ENCODE measurements around the gene RFESD. TPM values are rescaled to one million over a fixed set of nuclear protein-coding genes. Genes with fewer than 3 reads are reported as not detected.
A peak's percentile ranks its signal among the peaks of the same experiment; 100 is the strongest.

Gene RFESD
- total and polyA plus RNA-seq, 2 of the 13 experiments (the other 11 are each of a cell fraction or from before 2014, with no cell fraction given) = 1.1 to 2.2 TPM

DNA sequence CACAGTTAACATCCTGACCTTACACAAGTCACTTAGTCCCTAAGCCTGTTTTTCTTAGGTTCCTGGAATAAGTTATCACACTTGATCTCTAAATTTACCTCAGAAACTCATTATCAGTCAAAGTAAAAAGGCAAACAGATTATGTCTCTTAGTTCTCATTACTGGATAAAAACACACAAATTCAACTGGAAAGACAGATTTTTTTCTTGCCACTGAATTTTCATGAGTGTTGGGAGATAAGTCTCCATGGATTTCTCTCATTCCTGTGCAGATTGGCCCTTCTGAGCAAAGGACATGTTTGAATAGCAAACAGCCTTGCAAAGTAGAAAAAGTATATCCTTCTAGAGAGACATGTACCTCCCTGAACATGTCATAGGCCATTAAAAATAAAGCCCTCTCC lies 26.1 kb downstream of the RFESD start:
- Histone ChIP-seq H3K36me3 (replicated peaks in 1 of 2; ENCODE audit: control insufficient read depth in 1 of 2, insufficient read depth in 2 of 2, low read length in 2 of 2) (no peaks in the 10 kb centered on the region), H4K20me1 (ENCODE audit: insufficient read depth, low read length) (no peaks in the 10 kb centered on the region), H3K4me1 (ENCODE audit: insufficient read depth, low read length) (peaks cover 44% of the 10 kb centered on the region), H3K27ac (ENCODE audit: extremely low read length, insufficient read depth, low read length) (peak overlapping the region; percentile 11), H2AFZ (ENCODE audit: low read length) (no peak overlapping the region), H3K9me3 (ENCODE audit: low read length) (no peaks in the 10 kb centered on the region), H3K4me3 (replicated peaks in 1 of 3; ENCODE audit: insufficient read depth in 1 of 3, low read depth in 2 of 3, low read length in 3 of 3) (no peak overlapping the region), H3K79me2 (ENCODE audit: insufficient read depth, low read length) (no peaks in the 10 kb centered on the region), H3K4me2 (ENCODE audit: low read depth, low read length) (0 out of 2 replicates have a peak overlapping the region, but pooled peaks have one; percentile 32), H3K9ac (ENCODE audit: insufficient read depth, low read depth, low read length) (no peak overlapping the region), H3K27me3 (ENCODE audit: control insufficient read depth in 1 of 2, insufficient read depth in 2 of 2, low read length in 2 of 2) (no peaks in the 10 kb centered on the region; a peak in 1 of 5 replicates)
- ATAC-seq = peak; percentile 59
- TF ChIP-seq HNRNPLL (IDR thresholded peaks at IDR 0.05; ENCODE audit: low read depth, low read length, poor library complexity, severe bottlenecking) (no peak), ATF4 (CRISPR knock-in tag; IDR thresholded peaks at IDR 0.05) (no peak), HIVEP1 (CRISPR knock-in tag; IDR thresholded peaks at IDR 0.05) (no peak), ZSCAN25 (CRISPR knock-in tag; IDR thresholded peaks at IDR 0.05) (no peak), ZNF589 (CRISPR knock-in tag; conservative IDR thresholded peaks at IDR 0.05) (no peak), NAIF1 (CRISPR knock-in tag; IDR thresholded peaks at IDR 0.05; ENCODE audit: borderline replicate concordance) (no peak), ZFAT (CRISPR knock-in tag; conservative IDR thresholded peaks at IDR 0.05) (no peak)
- peak; percentile 57 for FAIRE-seq
- BruUV-seq (replicated peaks) = no TSS peak
- POLR2A ChIA-PET = interaction anchor here (1.7 kb wide), 1 partner anchor 26 kb away, joined by 5 read pairs; the partner anchor contains the start of gene RFESD
- CTCF ChIA-PET (ENCODE audit: low intra/inter-chr PET ratio, low total read pairs) = no interaction called here
- intact Hi-C loops (cut with micrococcal nuclease; ENCODE audit: unreplicated experiment) (no loop called here), in situ Hi-C loops (cut with HindIII; ENCODE audit: extremely low pct_ligation_motif_present, low pct_unique_long_range_greater_than_20kb) (no loop called here)
- peak; percentile 11 for DNase-seq (ENCODE audit: low spot score)

- H3K4me2 ChIP-seq (ENCODE audit: low read depth, low read length) = peak overlapping the region; percentile 32; the same call in 1 of the 2 replicates
- no TSS peak for BruUV-seq (replicated peaks)
- no peaks in the 10 kb centered on the region for H3K36me3 ChIP-seq (replicated peaks in 1 of 2; ENCODE audit: control insufficient read depth in 1 of 2, insufficient read depth in 2 of 2, low read length in 2 of 2)
- ChIA-PET CTCF (ENCODE audit: low intra/inter-chr PET ratio, low total read pairs) (no interaction called here), POLR2A (interaction anchor here (1.7 kb wide), 1 partner anchor 26 kb away, joined by 5 read pairs; the partner anchor contains the start of gene RFESD)
- no peak overlapping the region for H3K27ac ChIP-seq (ENCODE audit: extremely low read length, insufficient read depth, low read length)
- H3K9me3 ChIP-seq (ENCODE audit: low read length) = no peaks in the 10 kb centered on the region
- 0% methylated on average over 3 of the region's 3 CpGs for WGBS (ENCODE audit: low lambda C conversion rate)
- no peak overlapping the region for H3K9ac ChIP-seq (ENCODE audit: insufficient read depth, low read depth, low read length)
- TF ChIP-seq CEBPG (CRISPR knock-in tag; IDR thresholded peaks at IDR 0.05) = peak; percentile 49; the same call in 1 of the 2 replicates
- no peak for TF ChIP-seq HNF4G (IDR thresholded peaks at IDR 0.05; ENCODE audit: borderline replicate concordance, low read depth, low read length)
- TF ChIP-seq HNF4G (CRISPR knock-in tag; IDR thresholded peaks at IDR 0.05; ENCODE audit: borderline replicate concordance, low read depth) = no peak
- peak; percentile 56; the same call in 1 of the 2 replicates for TF ChIP-seq ZNF121 (CRISPR knock-in tag; IDR thresholded peaks at IDR 0.05)
- TF ChIP-seq ZBTB38 (CRISPR knock-in tag; IDR thresholded peaks at IDR 0.05) = no peak
- peak; percentile 70; the same call in 1 of the 2 replicates for TF ChIP-seq CEBPB (IDR thresholded peaks at IDR 0.05; ENCODE audit: borderline replicate concordance, low read depth, low read length)
- ATAC-seq (peak; percentile 73), DNase-seq (ENCODE audit: low spot score) (peak; percentile 14), FAIRE-seq (peak; percentile 74)
- H3K4me3 ChIP-seq (replicated peaks in 1 of 3; ENCODE audit: insufficient read depth in 1 of 3, low read depth in 2 of 3, low read length in 3 of 3) = no peak overlapping the region
- H3K27me3 ChIP-seq (ENCODE audit: control insufficient read depth in 1 of 2, insufficient read depth in 2 of 2, low read length in 2 of 2) = no peaks in the 10 kb centered on the region; a peak in 1 of 5 replicates
- peaks cover 44% of the 10 kb centered on the region for H3K4me1 ChIP-seq (ENCODE audit: insufficient read depth, low read length)
- H3K79me2 ChIP-seq (ENCODE audit: insufficient read depth, low read length) = no peaks in the 10 kb centered on the region
- H2AFZ ChIP-seq (ENCODE audit: low read length) = no peak overlapping the region
- intact Hi-C loops (cut with micrococcal nuclease; ENCODE audit: unreplicated experiment) (no loop called here), in situ Hi-C loops (cut with HindIII; ENCODE audit: extremely low pct_ligation_motif_present, low pct_unique_long_range_greater_than_20kb) (no loop called here)
- H4K20me1 ChIP-seq (ENCODE audit: insufficient read depth, low read length) = no peaks in the 10 kb centered on the region
These were observed 26.5 kb downstream of the RFESD start for GRCh38 chr5:95673081-95673480.
